Aorta (tissue), 5 donors: ENCODE data around the gene NRCAM. TPM values are rescaled to one million over a fixed set of nuclear protein-coding genes. Genes with fewer than 3 reads are reported as not detected.

Experiments
- ATAC-seq: fragments of 200-7000 bp; cut with Tn5 transposase; one replicate; pipeline ENCODE4 v1.9.1; 2022; ENCODE audit warnings: moderate library complexity; ENCODE audit not compliant: low FRiP score
- DNase-seq, 2 donors: peaks; one replicate each; pipeline ENCODE4 v3.0.0-alpha.2; 2020
- H3K27ac ChIP-seq, 2 donors: one replicate each; pipeline ENCODE4 v1.5.1; 2013; ENCODE audit warnings: low read length in 2 of 2, mild to moderate bottlenecking in 2 of 2, moderate library complexity in 2 of 2, control low read depth in 1 of 2, inconsistent platforms in 1 of 2, low read depth in 1 of 2
- H3K27me3 ChIP-seq, 2 donors: one replicate each; pipeline ENCODE4 v1.6.1; 2013; ENCODE audit warnings: control low read depth in 1 of 2, low read length in 1 of 2, mild to moderate bottlenecking in 1 of 2, moderate library complexity in 1 of 2; ENCODE audit not compliant: insufficient read depth in 2 of 2, control insufficient read depth in 1 of 2
- H3K36me3 ChIP-seq, 2 donors: one replicate each; pipeline ENCODE4 v1.6.1; 2013; ENCODE audit warnings: control low read depth in 1 of 2, low read length in 1 of 2, mild to moderate bottlenecking in 1 of 2; ENCODE audit not compliant: insufficient read depth in 2 of 2, control insufficient read depth in 1 of 2
- H3K4me1 ChIP-seq, 2 donors: one replicate each; pipeline ENCODE4 v1.6.1; 2013; ENCODE audit warnings: low read length in 2 of 2, control low read depth in 1 of 2, mild to moderate bottlenecking in 1 of 2, moderate library complexity in 1 of 2; ENCODE audit not compliant: insufficient read depth in 2 of 2, control insufficient read depth in 1 of 2
- H3K4me3 ChIP-seq, 2 donors: one replicate each; pipeline ENCODE4 v1.5.1; 2013; ENCODE audit warnings: low read length in 2 of 2, control low read depth in 1 of 2, mild to moderate bottlenecking in 1 of 2
- H3K9me3 ChIP-seq: one replicate; pipeline ENCODE4 v1.6.1; 2013; ENCODE audit warnings: mild to moderate bottlenecking, low read length; ENCODE audit not compliant: control insufficient read depth
- WGBS, 2 donors: extraction: QIAGEN DNeasy Blood & Tissue Kit; methylation state at CpG; one replicate each; pipeline ENCODE4 v1.1.7; 2013; 5-methylcytosine and 5-hydroxymethylcytosine counted together
- intact Hi-C, 2 donors: fragments of 100-400 bp; cut with DNase I; formaldehyde crosslinking; loops; one replicate each; pipeline versions ENCODE4 v1.14.2 to v1.15.0; 2022
- polyA plus RNA-seq, 2 donors: library from polyadenylated mRNA; stranded (reverse); fragments of 200-250 nt; gene quantifications; one replicate each; pipeline ENCODE4 v1.2.3, GENCODE V29; 2013
- total RNA-seq, 2 donors: library from RNA; stranded (reverse); fragmentation: NEBNext Ultra II Directional; extraction: Animal tissue kit (Norgen Biotek cat#: 25700); gene quantifications; one replicate each; pipeline ENCODE4 v1.2.1, GENCODE V29; 2021
- donor health status: healthy with polysubstance abuse.
- donor health status: Bipolar disorder and iron deficiency.
- donor health status: DM: no; HTN: no; CAD: no.
- donor health status: DM: no; HTN: no; CAD: no.
- donor health status: DM: yes; HTN: yes; CAD: no.

NRCAM gene
- total and polyA plus RNA-seq, 4 donors = under 0.01 to 1.8 (median 0.76) TPM

- intact Hi-C loops = loop anchor here (10.0 kb wide), 4 partner anchors 128 to 398 kb away; partner anchors contain the start of gene CBLL1 (in 1 of the 2)
- Histone ChIP-seq H3K27me3 (no peaks in the 10 kb centered on the region), H3K4me1 (no peaks in the 10 kb centered on the region), H3K36me3 (no peaks in the 10 kb centered on the region), H3K27ac (no peak overlapping the region), H3K4me3 (no peak overlapping the region), H3K9me3 (no peaks in the 10 kb centered on the region)
- WGBS, 2 donors = 91 to 92% methylated on average over 6 of the region's 6 CpGs
- DNase-seq (no peak), ATAC-seq (no peak)
Observed at GRCh38 chr7:108142675-108143259, 313.5 kb downstream of the NRCAM start.

GRCh38 chr7:108142180-108142579, 314.1 kb downstream of the NRCAM start:
- no peaks in the 10 kb centered on the region for H3K4me1 ChIP-seq
- no peak overlapping the region for H3K4me3 ChIP-seq
- intact Hi-C loops = loop anchor here (10.0 kb wide), 4 partner anchors 127 to 397 kb away; partner anchors contain the start of gene CBLL1 (in 1 of the 2)
- H3K36me3 ChIP-seq = no peaks in the 10 kb centered on the region
- no peaks in the 10 kb centered on the region for H3K9me3 ChIP-seq
- DNase-seq = no peak
- no peak for ATAC-seq
- WGBS, 2 donors = 92 to 94% methylated on average over 4 of the region's 4 CpGs
- no peaks in the 10 kb centered on the region for H3K27me3 ChIP-seq
- no peak overlapping the region for H3K27ac ChIP-seq

- ATAC-seq = no peak
- no peak for DNase-seq
- H3K9me3 ChIP-seq = no peaks in the 10 kb centered on the region
- H3K4me1 ChIP-seq = no peaks in the 10 kb centered on the region
- H3K4me3 ChIP-seq = no peak overlapping the region
- no peak overlapping the region for H3K27ac ChIP-seq
- intact Hi-C loops = loop anchor here (10.0 kb wide), 4 partner anchors 126 to 396 kb away; partner anchors contain the start of gene CBLL1 (in 1 of the 2)
- no peaks in the 10 kb centered on the region for H3K27me3 ChIP-seq
- H3K36me3 ChIP-seq = no peaks in the 10 kb centered on the region
Observed at GRCh38 chr7:108140671-108141070, 315.6 kb downstream of the NRCAM start.

GRCh38 chr7:108138911-108139310, 317.3 kb downstream of the NRCAM start:
- Histone ChIP-seq H3K36me3 (no peaks in the 10 kb centered on the region), H3K4me3 (no peak overlapping the region), H3K27me3 (no peaks in the 10 kb centered on the region), H3K27ac (no peak overlapping the region), H3K9me3 (no peaks in the 10 kb centered on the region), H3K4me1 (no peaks in the 10 kb centered on the region)
- ATAC-seq = no peak
- no peak for DNase-seq
- intact Hi-C loops = no loop called here

- intact Hi-C loops = no loop called here
- no peaks in the 10 kb centered on the region for H3K4me1 ChIP-seq
- ATAC-seq (no peak), DNase-seq (no peak)
- H3K36me3 ChIP-seq = no peaks in the 10 kb centered on the region
- H3K4me3 ChIP-seq = no peak overlapping the region
- 85 to 93% methylated on average over 4 of the region's 4 CpGs for WGBS, 2 donors
- H3K27ac ChIP-seq = no peak overlapping the region
- H3K27me3 ChIP-seq = no peaks in the 10 kb centered on the region
- no peaks in the 10 kb centered on the region for H3K9me3 ChIP-seq
Observed at GRCh38 chr7:108137993-108138392, 318.2 kb downstream of the NRCAM start.

GRCh38 chr7:108137040-108137439, 319.2 kb downstream of the NRCAM start:
- H3K9me3 ChIP-seq = no peaks in the 10 kb centered on the region
- no peaks in the 10 kb centered on the region for H3K27me3 ChIP-seq
- no peak for DNase-seq
- H3K4me1 ChIP-seq = no peaks in the 10 kb centered on the region
- no peak overlapping the region for H3K4me3 ChIP-seq
- no peaks in the 10 kb centered on the region for H3K36me3 ChIP-seq
- intact Hi-C loops = no loop called here
- H3K27ac ChIP-seq = no peak overlapping the region
- ATAC-seq = no peak
- WGBS, 2 donors = 95 to 98% methylated on average over 3 of the region's 3 CpGs

GRCh38 chr7:108136191-108136688, 320.0 kb downstream of the NRCAM start:
- H3K27ac ChIP-seq = no peak overlapping the region
- H3K36me3 ChIP-seq = no peaks in the 10 kb centered on the region
- intact Hi-C loops = no loop called here
- H3K4me3 ChIP-seq = no peak overlapping the region
- 89 to 94% methylated on average over 4 of the region's 4 CpGs for WGBS, 2 donors
- DNase-seq = no peak
- no peaks in the 10 kb centered on the region for H3K27me3 ChIP-seq
- no peak for ATAC-seq
- H3K4me1 ChIP-seq = no peaks in the 10 kb centered on the region
- no peaks in the 10 kb centered on the region for H3K9me3 ChIP-seq

GRCh38 chr7:108135446-108136190, 320.6 kb downstream of the NRCAM start:
- DNase-seq = no peak
- no peaks in the 10 kb centered on the region for H3K9me3 ChIP-seq
- intact Hi-C loops = no loop called here
- no peaks in the 10 kb centered on the region for H3K36me3 ChIP-seq
- no peak overlapping the region for H3K4me3 ChIP-seq
- 92% methylated on average over 7 of the region's 7 CpGs for WGBS, 2 donors
- no peaks in the 10 kb centered on the region for H3K27me3 ChIP-seq
- ATAC-seq = no peak
- H3K4me1 ChIP-seq = no peaks in the 10 kb centered on the region
- no peak overlapping the region for H3K27ac ChIP-seq

- Histone ChIP-seq H3K36me3 (no peaks in the 10 kb centered on the region), H3K9me3 (no peaks in the 10 kb centered on the region), H3K4me1 (no peaks in the 10 kb centered on the region), H3K27ac (no peak overlapping the region), H3K27me3 (no peaks in the 10 kb centered on the region), H3K4me3 (no peak overlapping the region)
- intact Hi-C loops = no loop called here
- DNase-seq (no peak), ATAC-seq (no peak)
- WGBS, 2 donors = 95 to 97% methylated on average over 1 of the region's 1 CpG
Observed at GRCh38 chr7:108134486-108134885, 321.8 kb downstream of the NRCAM start.
